Measurements from ENCODE around the gene GRK4.

Gene GRK4

DNA sequence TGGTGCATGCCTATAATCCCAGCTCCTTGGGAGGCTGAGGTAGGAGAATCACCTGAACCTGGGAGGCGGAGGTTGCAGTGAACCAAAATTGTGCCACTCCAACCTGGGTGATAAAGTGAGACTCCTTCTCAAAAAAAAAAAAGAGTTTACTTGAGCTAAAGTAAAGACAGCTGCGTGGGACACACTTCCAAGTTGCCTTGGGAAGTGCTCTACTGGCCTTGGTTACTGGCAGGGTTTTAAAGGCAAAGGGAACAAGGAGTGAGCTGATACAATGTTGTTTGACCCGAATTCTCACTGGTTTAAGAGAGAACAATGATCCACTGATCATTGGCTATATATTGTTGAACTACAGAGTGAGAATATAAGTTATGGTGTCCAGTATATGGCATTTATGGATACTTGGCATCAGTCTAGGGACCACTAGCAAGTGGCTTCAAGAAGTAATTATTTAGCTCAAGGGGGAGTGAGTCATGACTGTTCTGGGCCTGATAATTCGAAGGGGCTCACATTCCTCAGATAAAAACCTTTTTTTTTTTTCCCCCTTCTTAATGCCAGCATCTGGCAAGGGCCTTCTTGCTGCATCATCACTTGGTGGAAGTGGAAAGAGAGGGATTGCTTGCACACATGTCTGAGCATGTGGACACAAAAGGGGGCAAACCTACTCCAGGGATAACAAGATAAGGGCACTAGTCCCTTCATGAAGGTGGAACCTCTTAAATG is 32.3 kb downstream of the GRK4 start:
- Mint-ChIP-seq H3K4me3 (no peak overlapping the region), H3K4me1 (no peaks in the 10 kb centered on the region), H3K27ac (no peak overlapping the region), H3K36me3 (no peaks in the 10 kb centered on the region), H3K9me3 (no peaks in the 10 kb centered on the region)
- DNase-seq (ENCODE audit: low spot score in 2 of 2) (no peak), ATAC-seq (no peak)

DNA sequence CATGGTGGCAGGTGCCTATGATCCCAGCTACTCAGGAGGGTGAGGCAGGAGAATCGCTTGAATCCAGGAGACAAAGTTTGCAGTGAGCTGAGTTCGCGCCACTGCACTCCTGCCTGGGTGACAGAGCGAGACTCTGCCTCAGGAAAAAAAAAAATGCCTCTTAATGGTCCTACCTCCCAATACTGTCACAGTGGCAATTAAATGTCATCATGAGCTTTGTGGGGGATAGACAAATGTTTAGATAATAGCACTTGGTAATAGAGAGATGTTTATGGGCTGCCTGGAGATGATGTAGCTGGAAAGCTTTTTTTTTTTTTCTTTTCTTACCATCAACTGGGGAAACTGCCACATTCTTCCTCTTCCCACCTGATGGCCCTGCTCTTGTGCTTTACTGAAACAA is 33.0 kb downstream of the GRK4 start:
- Mint-ChIP-seq H3K9me3 (no peaks in the 10 kb centered on the region), H3K36me3 (no peaks in the 10 kb centered on the region), H3K4me1 (no peaks in the 10 kb centered on the region), H3K4me3 (no peak overlapping the region), H3K27ac (no peak overlapping the region)
- DNase-seq (ENCODE audit: low spot score in 2 of 2) = no peak
- ATAC-seq = no peak

- no peak for DNase-seq (ENCODE audit: low spot score in 2 of 2)
Measured at GRCh38 chr4:3007724-3008123, 44.4 kb downstream of the GRK4 start.

DNA sequence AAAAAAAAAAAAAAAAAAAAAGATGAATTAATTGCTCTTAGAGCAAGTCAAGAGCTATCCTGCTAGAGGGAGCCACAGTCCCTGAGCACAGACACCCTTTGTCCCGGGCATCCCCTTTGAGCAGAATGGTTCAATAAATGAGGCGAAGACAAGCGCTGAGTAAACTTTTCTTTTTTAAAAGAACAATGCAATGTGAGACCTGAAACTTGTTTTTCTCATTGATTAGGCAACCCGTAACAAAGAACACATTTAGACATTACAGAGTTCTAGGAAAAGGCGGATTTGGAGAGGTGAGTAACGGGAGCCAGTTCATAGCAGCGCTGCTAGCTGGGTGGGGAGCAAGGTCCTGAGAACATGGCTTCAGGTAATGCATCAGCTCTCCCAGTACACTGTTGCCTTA is 46.1 kb downstream of the GRK4 start:
- peak in 1 of 2 donors; percentile 57 for DNase-seq (ENCODE audit: low spot score in 2 of 2)
- Mint-ChIP-seq H3K9me3 (no peaks in the 10 kb centered on the region), H3K4me1 (peaks cover 24% of the 10 kb centered on the region), H3K36me3 (no peaks in the 10 kb centered on the region), H3K27ac (peak overlapping the region; percentile 79), H3K4me3 (peak overlapping the region; percentile 16)
- peak; percentile 74 for ATAC-seq

More at GRCh38 chr4:3007724-3008123, 44.4 kb downstream of the GRK4 start:
- Mint-ChIP-seq H3K36me3 (no peaks in the 10 kb centered on the region), H3K4me1 (peaks cover 13% of the 10 kb centered on the region), H3K9me3 (no peaks in the 10 kb centered on the region), H3K27ac (no peak overlapping the region), H3K4me3 (no peak overlapping the region)
- ATAC-seq = no peak

DNA sequence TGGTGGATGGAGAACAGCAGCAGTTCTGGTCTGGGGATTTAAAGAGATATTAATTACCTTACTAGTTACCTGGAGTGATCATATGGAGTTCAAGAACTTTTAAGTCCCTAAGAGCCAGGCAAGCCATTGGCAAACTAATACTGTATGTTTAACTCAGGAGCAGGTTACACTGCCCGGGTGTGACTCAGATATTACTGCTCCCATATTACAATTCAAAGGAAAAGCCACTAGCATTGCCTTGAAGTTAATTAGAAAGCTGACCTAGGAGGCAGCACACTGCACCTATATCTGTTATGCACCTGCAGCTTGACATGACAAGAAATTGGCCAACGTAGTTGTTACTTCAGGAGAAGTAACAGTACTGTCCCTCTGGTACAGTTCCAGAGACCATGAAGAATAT is 47.2 kb downstream of the GRK4 start:
- Mint-ChIP-seq H3K36me3 (no peaks in the 10 kb centered on the region), H3K4me1 (peaks cover 30% of the 10 kb centered on the region), H3K4me3 (no peak overlapping the region), H3K27ac (peak overlapping the region; percentile 79), H3K9me3 (no peaks in the 10 kb centered on the region)
- ATAC-seq = no peak
- DNase-seq (ENCODE audit: low spot score in 2 of 2) = no peak

GRCh38 chr4:3010998-3011397 is 47.6 kb downstream of the GRK4 start:
- ATAC-seq = no peak
- no peaks in the 10 kb centered on the region for H3K36me3 Mint-ChIP-seq
- H3K9me3 Mint-ChIP-seq = no peaks in the 10 kb centered on the region
- DNase-seq (ENCODE audit: low spot score in 2 of 2) = no peak
- peak overlapping the region; percentile 79 for H3K27ac Mint-ChIP-seq
- H3K4me3 Mint-ChIP-seq = no peak overlapping the region
- peaks cover 30% of the 10 kb centered on the region for H3K4me1 Mint-ChIP-seq

GRCh38 chr4:3011456-3012220 is 48.3 kb downstream of the GRK4 start:
- no peak overlapping the region for H3K27ac Mint-ChIP-seq
- peaks cover 30% of the 10 kb centered on the region for H3K4me1 Mint-ChIP-seq
- DNase-seq (ENCODE audit: low spot score in 2 of 2) (no peak), ATAC-seq (no peak)
- H3K36me3 Mint-ChIP-seq = no peaks in the 10 kb centered on the region
- no peak overlapping the region for H3K4me3 Mint-ChIP-seq
- no peaks in the 10 kb centered on the region for H3K9me3 Mint-ChIP-seq

DNA sequence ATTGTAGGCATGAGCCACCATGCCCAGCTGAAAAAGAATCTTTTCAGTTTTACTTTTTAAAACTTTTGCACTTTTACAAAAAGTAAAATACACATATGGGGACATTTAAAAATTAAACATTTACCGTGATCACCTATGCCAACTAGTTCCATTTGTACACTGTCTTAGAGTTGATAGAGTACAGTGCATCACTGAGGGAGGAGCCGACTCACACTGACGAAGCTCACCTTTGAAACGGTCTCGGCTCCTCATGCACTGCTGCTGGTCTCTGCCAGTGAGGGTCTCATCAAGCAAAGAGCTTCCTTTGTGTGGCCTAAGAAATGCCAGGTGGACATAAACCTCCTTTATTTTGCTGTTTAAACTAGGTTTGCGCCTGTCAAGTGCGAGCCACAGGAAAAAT is 50.0 kb downstream of the GRK4 start:
- ATAC-seq = no peak
- Mint-ChIP-seq H3K9me3 (no peaks in the 10 kb centered on the region), H3K4me1 (peaks cover 30% of the 10 kb centered on the region), H3K36me3 (no peaks in the 10 kb centered on the region), H3K27ac (peak overlapping the region; percentile 21), H3K4me3 (peak overlapping the region; percentile 41)
- DNase-seq (ENCODE audit: low spot score in 2 of 2) = no peak

GRCh38 chr4:3013839-3014350 is 50.5 kb downstream of the GRK4 start:
- Mint-ChIP-seq H3K4me1 (peaks cover 30% of the 10 kb centered on the region), H3K4me3 (peak overlapping the region; percentile 41), H3K9me3 (no peaks in the 10 kb centered on the region), H3K27ac (peak overlapping the region; percentile 21), H3K36me3 (no peaks in the 10 kb centered on the region)
- ATAC-seq (peak; percentile 91), DNase-seq (ENCODE audit: low spot score in 2 of 2) (peak in 1 of 2 donors; percentile 63)

GRCh38 chr4:3016961-3017360 is 53.6 kb downstream of the GRK4 start:
- Mint-ChIP-seq H3K4me3 (no peak overlapping the region), H3K9me3 (no peaks in the 10 kb centered on the region), H3K36me3 (no peaks in the 10 kb centered on the region), H3K4me1 (peaks cover 24% of the 10 kb centered on the region), H3K27ac (no peak overlapping the region)
- no peak for DNase-seq (ENCODE audit: low spot score in 2 of 2)
- ATAC-seq = no peak

DNA sequence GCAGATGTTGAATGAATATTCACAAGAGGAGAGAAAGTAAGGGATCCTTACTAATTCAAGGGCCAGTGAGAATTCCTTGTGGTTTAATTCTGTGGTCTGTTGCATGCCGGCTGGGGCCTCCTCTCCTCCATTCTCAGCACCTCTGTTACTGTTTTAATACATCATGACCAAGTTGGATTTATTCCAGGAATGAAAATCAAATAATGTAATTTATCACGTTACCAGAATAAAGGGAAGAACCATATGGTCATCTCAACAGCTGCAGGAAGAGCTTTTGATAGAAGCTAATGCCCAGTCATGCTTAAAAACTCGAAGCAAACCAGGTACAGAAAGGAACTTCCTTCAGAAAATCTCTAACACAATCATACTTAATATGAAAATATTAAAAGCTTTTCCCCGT is 54.1 kb downstream of the GRK4 start:
- no peak overlapping the region for H3K4me3 Mint-ChIP-seq
- DNase-seq (ENCODE audit: low spot score in 2 of 2) = no peak
- no peaks in the 10 kb centered on the region for H3K36me3 Mint-ChIP-seq
- ATAC-seq = no peak
- peaks cover 24% of the 10 kb centered on the region for H3K4me1 Mint-ChIP-seq
- no peaks in the 10 kb centered on the region for H3K9me3 Mint-ChIP-seq
- H3K27ac Mint-ChIP-seq = no peak overlapping the region

DNA sequence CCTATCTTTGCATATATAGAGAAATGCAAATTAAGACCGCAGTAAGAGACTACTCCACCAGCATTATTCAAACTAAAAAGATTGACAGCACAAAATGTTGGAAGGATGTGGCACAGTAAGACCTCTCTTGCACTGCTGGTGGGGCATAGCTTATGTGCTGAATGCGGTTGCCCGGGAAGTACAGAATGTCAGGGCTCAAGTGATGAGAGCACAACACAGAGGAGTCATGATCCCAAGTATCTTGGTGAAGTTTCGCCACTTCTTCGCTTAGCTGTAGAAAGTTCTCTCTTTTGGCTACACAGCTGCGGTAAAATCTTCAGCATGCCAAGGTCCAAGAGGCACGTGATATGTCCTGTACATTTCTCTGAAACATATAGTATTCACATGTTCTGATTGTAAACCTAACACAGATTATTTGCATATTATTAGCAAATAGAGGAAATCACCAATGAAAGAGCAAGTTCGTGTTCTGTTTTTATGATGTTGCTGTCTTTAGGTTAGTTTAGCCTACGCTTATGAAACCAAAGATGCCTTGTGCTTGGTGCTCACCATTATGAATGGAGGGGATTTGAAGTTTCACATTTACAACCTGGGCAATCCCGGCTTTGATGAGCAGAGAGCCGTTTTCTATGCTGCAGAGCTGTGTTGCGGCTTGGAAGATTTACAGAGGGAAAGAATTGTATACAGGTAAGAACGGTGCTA is 55.9 kb downstream of the GRK4 start:
- no peak for DNase-seq (ENCODE audit: low spot score in 2 of 2)
- peaks cover 13% of the 10 kb centered on the region for H3K4me1 Mint-ChIP-seq
- peaks cover 7% of the 10 kb centered on the region for H3K9me3 Mint-ChIP-seq
- no peak for ATAC-seq
- H3K27ac Mint-ChIP-seq = no peak overlapping the region
- no peaks in the 10 kb centered on the region for H3K36me3 Mint-ChIP-seq
- no peak overlapping the region for H3K4me3 Mint-ChIP-seq

DNA sequence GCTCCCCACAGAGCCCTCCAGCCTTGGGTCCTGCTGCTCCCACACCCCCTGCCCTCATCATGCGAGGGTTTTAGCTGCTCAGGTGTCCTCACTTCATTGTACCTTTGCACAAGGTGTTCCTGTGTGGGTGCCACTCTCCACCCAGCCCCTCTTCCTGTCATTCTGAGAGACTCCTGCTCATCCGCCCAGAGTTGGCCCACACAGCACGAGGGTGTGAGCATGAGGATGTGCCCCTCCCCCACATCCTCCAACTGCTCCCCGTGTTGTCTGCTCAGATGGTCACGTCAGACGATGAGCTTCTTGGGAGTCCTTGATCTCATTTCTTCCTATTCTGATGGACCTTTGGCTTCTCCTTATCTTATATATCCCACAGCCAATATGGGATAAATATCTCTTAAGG is 57.8 kb downstream of the GRK4 start:
- no peak overlapping the region for H3K4me3 Mint-ChIP-seq
- H3K36me3 Mint-ChIP-seq = no peaks in the 10 kb centered on the region
- DNase-seq (ENCODE audit: low spot score in 2 of 2) (no peak), ATAC-seq (peak; percentile 27)
- H3K4me1 Mint-ChIP-seq = peaks cover 7% of the 10 kb centered on the region
- H3K9me3 Mint-ChIP-seq = peaks cover 7% of the 10 kb centered on the region
- H3K27ac Mint-ChIP-seq = peak overlapping the region; percentile 48

DNA sequence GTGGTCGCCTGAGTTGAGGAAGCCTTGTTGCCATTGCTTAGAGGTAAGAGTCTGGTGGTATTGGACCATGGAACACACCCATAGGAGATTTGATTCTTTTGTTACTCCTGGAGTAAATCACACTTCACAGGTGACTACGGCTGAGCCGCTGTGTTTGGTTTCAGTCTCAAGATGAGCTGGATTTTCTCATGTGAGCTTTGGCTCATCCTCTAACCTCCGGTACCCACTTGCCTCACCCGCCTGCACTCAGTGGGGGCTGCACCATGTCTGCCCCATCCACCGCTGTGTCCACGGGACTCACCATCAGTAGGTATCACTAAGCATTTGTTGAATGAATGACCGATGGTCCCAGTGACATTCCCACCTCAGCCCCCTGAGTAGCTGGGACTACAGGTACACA is 58.3 kb downstream of the GRK4 start:
- peaks cover 7% of the 10 kb centered on the region for H3K4me1 Mint-ChIP-seq
- H3K27ac Mint-ChIP-seq = peak overlapping the region; percentile 48
- no peaks in the 10 kb centered on the region for H3K36me3 Mint-ChIP-seq
- DNase-seq (ENCODE audit: low spot score in 2 of 2) (no peak), ATAC-seq (peak; percentile 87)
- H3K4me3 Mint-ChIP-seq = no peak overlapping the region
- H3K9me3 Mint-ChIP-seq = peaks cover 7% of the 10 kb centered on the region

DNA sequence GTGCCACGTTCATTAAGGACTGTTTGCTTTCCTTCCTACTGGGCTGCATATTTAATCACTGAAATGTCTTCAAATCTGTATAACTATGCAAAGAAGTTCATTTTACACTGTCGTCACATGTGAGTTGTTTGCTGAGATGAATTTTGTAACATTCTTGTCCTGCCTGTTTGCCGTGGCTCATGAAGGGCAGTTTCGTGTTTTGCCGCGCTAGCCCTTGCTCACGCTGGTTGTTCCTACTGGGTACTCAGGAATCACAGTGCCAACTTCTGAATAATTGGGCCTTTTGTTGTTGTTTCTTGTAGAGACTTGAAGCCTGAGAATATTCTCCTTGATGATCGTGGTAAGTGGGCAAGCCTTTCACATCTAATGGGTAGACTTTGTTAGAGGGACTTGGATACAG is 58.7 kb downstream of the GRK4 start:
- peaks cover 7% of the 10 kb centered on the region for H3K9me3 Mint-ChIP-seq
- no peak overlapping the region for H3K4me3 Mint-ChIP-seq
- peaks cover 7% of the 10 kb centered on the region for H3K4me1 Mint-ChIP-seq
- DNase-seq (ENCODE audit: low spot score in 2 of 2) (no peak), ATAC-seq (no peak)
- no peak overlapping the region for H3K27ac Mint-ChIP-seq
- H3K36me3 Mint-ChIP-seq = no peaks in the 10 kb centered on the region

Measured in stimulated activated effector memory CD8-positive, alpha-beta T cell treated with anti-CD3 and anti-CD28 coated beads, Interleukin-12 subunit alpha, Interleukin-12 subunit beta, amount 100 ng/mL, for 72 hours (primary cell).